Neutrophil (primary cell): ENCODE results near the gene IVNS1ABP.

Experiments used
- H3K27ac ChIP-seq: fragments of 200-600 bp; sonication (generic); 2 replicates; pipeline ENCODE4 v1.5.1; 2016; ENCODE audit warnings: mild to moderate bottlenecking, moderate library complexity
- H3K27me3 ChIP-seq: fragments of 200-600 bp; sonication (generic); 2 replicates; pipeline ENCODE4 v1.6.0; 2016; ENCODE audit warnings: mild to moderate bottlenecking
- H3K36me3 ChIP-seq: fragments of 200-600 bp; sonication (generic); 2 replicates; pipeline ENCODE4 v1.5.1; 2017
- H3K4me1 ChIP-seq, 2 experiments: fragments of 200-600 bp in 1 of 2; sonication (generic) in 1 of 2; 1 replicate in 1 of 2; 2 replicates in 1 of 2; pipeline versions ENCODE4 v1.5.1 to v1.6.1; 2013 to 2016; ENCODE audit warnings: low read depth in 1 of 2, low read length in 1 of 2, mild to moderate bottlenecking in 1 of 2, moderate library complexity in 1 of 2; ENCODE audit not compliant: control insufficient read depth in 1 of 2, insufficient read depth in 1 of 2
- H3K4me3 ChIP-seq, 2 experiments: fragments of 200-600 bp in 1 of 2; sonication (generic) in 1 of 2; 1 replicate in 1 of 2; 2 replicates in 1 of 2; pipeline ENCODE4 v1.5.1; 2013 to 2016; ENCODE audit warnings: low read depth in 1 of 2, low read length in 1 of 2, mild to moderate bottlenecking in 1 of 2, moderate library complexity in 1 of 2
- H3K9me3 ChIP-seq: fragments of 200-600 bp; sonication (generic); 2 replicates; pipeline ENCODE4 v1.5.1; 2016
- CTCF ChIP-seq: fragments of 200-600 bp; sonication (generic); IDR thresholded peaks from 2 replicates; pipeline ENCODE4 v1.5.1; 2016; ENCODE audit warnings: antibody characterized with exemption

Gene IVNS1ABP

DNA sequence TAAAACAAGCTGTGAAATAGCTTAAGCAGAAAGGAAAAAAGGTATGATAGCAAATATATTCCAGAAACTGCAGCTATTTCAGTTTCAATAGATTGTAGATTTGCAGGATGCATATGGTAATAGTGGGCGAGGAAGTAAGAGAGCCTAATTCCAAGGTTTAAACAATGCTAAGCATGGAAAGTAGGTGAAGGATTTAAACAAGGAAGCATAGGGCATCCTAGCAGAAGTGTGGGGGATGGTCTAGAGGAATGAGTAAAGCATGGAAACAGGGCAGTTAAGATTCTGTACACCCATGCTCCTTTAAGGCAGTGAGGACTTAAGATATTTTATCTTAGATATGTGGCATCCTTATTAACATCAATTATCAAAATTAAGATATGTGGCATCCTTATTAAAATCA is 2.6 kb downstream of the IVNS1ABP start:
- H3K27ac ChIP-seq, result peak overlapping the region; percentile 99
- peak overlapping the region; percentile 93 to 98 for H3K4me3 ChIP-seq
- H3K36me3 ChIP-seq, result peaks cover 18% of the 10 kb centered on the region
- H3K27me3 ChIP-seq, result no peaks in the 10 kb centered on the region
- peaks cover 78 to 84% of the 10 kb centered on the region in 2 experiments for H3K4me1 ChIP-seq
- no peak for TF ChIP-seq CTCF
- no peaks in the 10 kb centered on the region for H3K9me3 ChIP-seq

DNA sequence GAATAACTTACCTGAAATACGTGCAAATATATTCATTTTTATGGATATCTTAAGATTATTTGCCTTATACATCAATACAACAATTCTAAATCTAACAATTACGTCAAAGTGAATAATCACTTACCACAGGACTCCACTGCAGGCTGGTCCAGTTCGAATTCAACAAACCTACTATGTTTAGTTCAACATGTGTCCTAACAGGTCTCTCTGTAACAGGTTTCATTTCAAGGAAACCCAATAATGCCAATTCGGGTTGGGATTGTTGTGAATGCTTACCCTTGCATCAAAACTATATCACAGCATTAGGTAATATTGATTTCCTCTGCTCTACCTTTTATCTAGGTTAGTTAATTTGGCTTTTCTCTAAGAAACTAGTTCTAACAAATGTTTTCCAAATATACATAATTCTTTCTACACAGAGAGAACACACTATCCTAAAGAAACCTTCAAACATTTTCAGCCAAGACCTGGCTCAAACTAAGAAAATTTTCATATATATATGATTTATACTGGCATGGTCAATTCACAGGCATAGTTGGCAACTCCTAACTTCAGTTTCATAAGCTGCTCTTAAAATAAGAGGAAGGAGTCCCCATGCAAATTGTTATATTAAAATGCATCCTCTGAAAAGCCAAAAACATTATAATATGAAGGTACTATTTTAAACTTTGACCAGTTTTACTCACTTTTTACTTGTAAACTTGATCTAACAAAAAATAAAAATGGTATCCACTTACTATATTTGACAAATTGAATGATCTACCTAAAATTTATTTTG is 4.5 kb downstream of the IVNS1ABP start:
- Histone ChIP-seq H3K27me3 (no peaks in the 10 kb centered on the region), H3K36me3 (peaks cover 37% of the 10 kb centered on the region), H3K27ac (peak overlapping the region; percentile 99), H3K4me1 (peaks cover 68 to 70% of the 10 kb centered on the region in 2 experiments), H3K9me3 (no peaks in the 10 kb centered on the region), H3K4me3 (peak overlapping the region; percentile 93 to 98)
- no peak for TF ChIP-seq CTCF

DNA sequence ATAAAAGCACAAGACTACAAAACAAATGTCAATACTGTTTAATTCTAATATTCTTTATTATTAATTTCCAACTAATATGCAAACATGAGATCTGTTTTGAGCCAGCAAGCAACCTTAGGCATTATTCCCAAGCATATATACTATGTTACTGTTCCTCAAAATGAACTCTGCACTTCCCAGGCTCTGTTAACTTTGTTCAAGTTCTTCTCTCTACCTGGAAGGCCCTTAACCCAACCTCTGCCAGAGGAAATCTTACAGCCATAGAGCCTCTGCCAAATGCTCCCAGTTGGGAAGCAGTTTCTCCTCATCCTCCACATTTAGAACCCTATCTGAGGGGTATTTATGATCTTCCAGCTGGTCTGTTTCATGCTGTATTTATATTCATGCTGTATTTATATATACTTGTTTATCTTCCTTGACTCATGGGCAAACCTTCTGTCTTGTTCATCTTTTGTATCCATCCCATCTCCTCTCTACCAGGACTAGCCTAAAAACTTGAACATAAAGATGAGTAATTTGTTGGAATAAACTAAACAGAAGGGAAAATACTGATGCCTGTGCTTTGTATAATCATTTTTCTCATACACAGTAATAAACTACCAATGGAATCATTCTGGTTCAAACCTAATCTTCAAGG is 5.3 kb downstream of the IVNS1ABP start:
- peak overlapping the region; percentile 21 to 93 for H3K4me3 ChIP-seq
- peaks cover 45% of the 10 kb centered on the region for H3K36me3 ChIP-seq
- H3K27me3 ChIP-seq, result no peaks in the 10 kb centered on the region

GRCh38 chr1:185309566-185309965 is 7.5 kb downstream of the IVNS1ABP start:
- peaks cover 66% of the 10 kb centered on the region for H3K36me3 ChIP-seq
- H3K27me3 ChIP-seq, result no peaks in the 10 kb centered on the region
- peak overlapping the region; percentile 99 for H3K27ac ChIP-seq

More for the DNA sequence above, 5.3 kb downstream of the IVNS1ABP start:
- no peak for TF ChIP-seq CTCF
- Histone ChIP-seq H3K9me3 (no peaks in the 10 kb centered on the region), H3K4me1 (peaks cover 66 to 70% of the 10 kb centered on the region in 2 experiments), H3K27ac (peak overlapping the region; percentile 99)

GRCh38 chr1:185308126-185308525 is 8.9 kb downstream of the IVNS1ABP start:
- Histone ChIP-seq H3K4me3 (no peak overlapping the region), H3K36me3 (peaks cover 81% of the 10 kb centered on the region), H3K4me1 (peaks cover 40 to 42% of the 10 kb centered on the region in 2 experiments), H3K27me3 (no peaks in the 10 kb centered on the region), H3K27ac (peak overlapping the region; percentile 52), H3K9me3 (peaks cover 4% of the 10 kb centered on the region)
- TF ChIP-seq CTCF, result no peak

More at GRCh38 chr1:185309566-185309965, 7.5 kb downstream of the IVNS1ABP start:
- peaks cover 54 to 57% of the 10 kb centered on the region in 2 experiments for H3K4me1 ChIP-seq
- TF ChIP-seq CTCF, result no peak
- no peak overlapping the region for H3K4me3 ChIP-seq
- H3K9me3 ChIP-seq, result peaks cover 4% of the 10 kb centered on the region
